Mesendoderm (in vitro differentiated cells): Measurements from ENCODE around the gene OR2AG1.
"Not testable (repeated sequence)": the region's sequence is repeated elsewhere in the genome, so short reads cannot be mapped to it uniquely, and the experiment has no call there.

Experiments used
- DNase-seq: peaks from one replicate; pipeline ENCODE4 v3.0.0; 2013
- H2AK5ac ChIP-seq: 2 replicates; pipeline ENCODE4 v1.6.1; 2013; ENCODE audit warnings: low read length, inconsistent platforms
- H2BK120ac ChIP-seq: 2 replicates; pipeline ENCODE4 v1.6.1; 2013; ENCODE audit warnings: low read depth, mild to moderate bottlenecking, low read length, moderate library complexity, mixed read lengths
- H2BK15ac ChIP-seq: replicated peaks from 2 replicates; pipeline ENCODE4 v1.6.1; 2013; ENCODE audit warnings: low read depth, mild to moderate bottlenecking, moderate library complexity
- H2BK5ac ChIP-seq: 2 replicates; pipeline ENCODE4 v1.6.1; 2013; ENCODE audit warnings: low read length, inconsistent platforms
- H3K18ac ChIP-seq: 2 replicates; pipeline ENCODE4 v1.6.1; 2013; ENCODE audit warnings: mild to moderate bottlenecking, low read length, mixed read lengths
- H3K23ac ChIP-seq: one replicate; pipeline ENCODE4 v1.6.1; 2013; ENCODE audit warnings: low read length
- H3K27ac ChIP-seq: 2 replicates; pipeline ENCODE4 v1.5.1; 2013; ENCODE audit warnings: low read depth, mild to moderate bottlenecking, inconsistent platforms, low read length, moderate library complexity
- H3K27me3 ChIP-seq: 2 replicates; pipeline ENCODE4 v1.6.1; 2013; ENCODE audit warnings: low read length, control low read depth, mild to moderate bottlenecking, inconsistent platforms; ENCODE audit not compliant: insufficient read depth, poor library complexity
- H3K36me3 ChIP-seq: 2 replicates; pipeline ENCODE4 v1.6.1; 2013; ENCODE audit warnings: low read length, inconsistent platforms; ENCODE audit not compliant: control insufficient read depth, insufficient read depth
- H3K4ac ChIP-seq: one replicate; pipeline ENCODE4 v1.6.1; 2013; ENCODE audit warnings: low read depth, mild to moderate bottlenecking, low read length, moderate library complexity
- H3K4me1 ChIP-seq: 2 replicates; pipeline ENCODE4 v1.6.1; 2013; ENCODE audit warnings: low read depth, low read length, inconsistent platforms; ENCODE audit not compliant: control insufficient read depth
- H3K4me2 ChIP-seq: 2 replicates; pipeline ENCODE4 v1.6.1; 2013; ENCODE audit warnings: low read length
- H3K4me3 ChIP-seq: 2 replicates; pipeline ENCODE4 v1.5.1; 2013; ENCODE audit warnings: mild to moderate bottlenecking, low read length
- H3K56ac ChIP-seq: one replicate; pipeline ENCODE4 v1.6.1; 2013; ENCODE audit warnings: low read length
- H3K79me1 ChIP-seq: 2 replicates; pipeline ENCODE4 v1.6.1; 2013; ENCODE audit warnings: low read length, inconsistent platforms
- H3K79me2 ChIP-seq: 2 replicates; pipeline ENCODE4 v1.6.1; 2013; ENCODE audit warnings: mild to moderate bottlenecking, low read length; ENCODE audit not compliant: control insufficient read depth, insufficient read depth
- H3K9ac ChIP-seq: 2 replicates; pipeline ENCODE4 v1.6.1; 2013; ENCODE audit warnings: low read length, inconsistent platforms
- H4K5ac ChIP-seq: one replicate; pipeline ENCODE4 v1.6.1; 2013; ENCODE audit warnings: low read length
- H4K8ac ChIP-seq: one replicate; pipeline ENCODE4 v1.6.1; 2013; ENCODE audit warnings: low read depth, mild to moderate bottlenecking, control low read depth, low read length, moderate library complexity
- WGBS: extraction: QIAGEN DNeasy Blood & Tissue Kit; methylation state at CpG from one replicate; pipeline ENCODE4 v1.1.7; 2013; ENCODE audit warnings: low lambda C conversion rate, missing lambda C conversion rate; ENCODE audit not compliant: insufficient coverage; ENCODE audit errors: extremely low coverage; 5-methylcytosine and 5-hydroxymethylcytosine counted together

The OR2AG1 gene

DNA sequence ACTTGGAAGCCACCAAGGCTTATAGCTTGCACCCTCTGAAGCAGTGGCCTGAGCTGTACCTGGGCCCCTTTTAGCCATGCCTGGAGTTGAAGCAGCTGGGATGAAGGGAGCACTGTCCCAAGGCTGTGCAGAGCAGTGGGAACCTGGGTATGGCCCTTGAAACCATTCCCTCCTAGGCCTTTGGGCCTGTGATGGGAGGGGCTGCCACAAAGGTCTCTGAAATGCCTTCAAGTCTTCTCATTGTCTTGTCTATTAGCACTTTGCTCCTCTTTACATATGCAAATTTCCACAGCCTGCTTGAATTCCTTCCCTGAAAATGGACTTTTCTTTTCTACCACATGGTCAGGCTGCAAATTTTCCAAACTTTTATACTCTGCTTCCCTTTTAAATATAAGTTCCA, 18.3 kb downstream of the OR2AG1 start:
- DNase-seq, H2BK15ac ChIP-seq, H2BK5ac ChIP-seq: not testable (repeated sequence)

DNA sequence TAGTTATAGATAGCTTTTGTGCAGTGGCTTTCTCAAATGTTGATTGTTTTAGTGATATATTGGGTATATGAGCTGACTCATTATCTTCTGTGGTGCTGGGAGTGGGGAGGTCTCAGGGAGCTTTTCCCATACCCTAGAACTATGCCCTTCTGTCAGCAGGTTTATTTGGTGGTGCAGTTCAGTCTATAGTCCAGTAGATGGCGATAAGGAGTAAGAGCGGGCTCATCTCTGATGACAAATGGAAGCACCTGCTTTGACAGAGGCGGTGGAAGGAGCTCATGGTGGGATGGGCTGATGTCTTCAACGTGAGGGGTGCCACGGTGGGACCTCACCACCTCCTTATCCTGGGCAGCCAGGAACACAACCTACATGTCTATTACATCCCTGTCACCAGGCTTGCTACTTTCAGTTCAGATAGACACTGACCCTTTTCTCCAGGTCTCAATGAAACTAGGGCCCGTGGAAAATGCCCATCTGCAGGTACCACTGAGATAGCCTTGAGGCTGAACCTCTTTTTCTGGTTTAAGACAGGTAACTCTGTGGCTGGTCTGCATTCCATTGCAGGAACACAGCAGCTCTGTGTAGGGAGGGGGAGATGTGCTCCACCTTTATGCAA, 29.7 kb downstream of the OR2AG1 start:
- no CpG with 5 or more reads among the region's 6 CpGs for WGBS
- Histone ChIP-seq H3K56ac (no peak overlapping the region), H2BK5ac (no peak overlapping the region)

More for the DNA sequence above, 18.3 kb downstream of the OR2AG1 start:
- not testable (repeated sequence) for H3K79me1 ChIP-seq, H3K79me2 ChIP-seq, H4K5ac ChIP-seq, H2BK120ac ChIP-seq, H3K4me2 ChIP-seq, H3K4me3 ChIP-seq, H3K27ac ChIP-seq, H3K56ac ChIP-seq, H3K9ac ChIP-seq, H2AK5ac ChIP-seq, H3K27me3 ChIP-seq, H3K23ac ChIP-seq, H3K36me3 ChIP-seq, H3K18ac ChIP-seq, H3K4me1 ChIP-seq, H3K4ac ChIP-seq, H4K8ac ChIP-seq

DNA sequence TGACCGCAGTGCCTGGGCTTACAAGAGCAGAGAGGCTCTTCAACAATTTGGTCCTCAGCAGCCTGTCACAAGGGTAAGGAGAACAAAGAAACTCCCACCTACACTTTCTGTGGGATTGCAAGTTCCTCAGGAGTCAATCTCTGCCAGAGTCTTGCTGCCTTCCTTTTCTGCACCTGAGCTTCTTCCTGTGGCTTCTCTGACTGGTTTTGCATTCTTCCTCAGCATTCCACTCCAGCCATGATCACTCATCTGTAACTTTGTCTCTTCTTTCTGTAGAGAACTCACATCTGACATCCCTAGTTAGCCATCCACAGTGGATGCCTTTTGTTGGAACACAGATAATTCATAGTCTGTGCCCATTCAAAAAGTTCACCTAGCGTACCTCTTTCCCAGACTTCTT, 30.8 kb downstream of the OR2AG1 start:
- Histone ChIP-seq H3K4ac (no peak overlapping the region), H3K4me2 (no peak overlapping the region), H4K8ac (no peak overlapping the region), H2AK5ac (no peak overlapping the region), H3K27me3 (no peaks in the 10 kb centered on the region), H3K18ac (no peak overlapping the region), H3K4me1 (no peaks in the 10 kb centered on the region), H3K56ac (no peak overlapping the region), H3K23ac (no peak overlapping the region), H3K79me1 (no peaks in the 10 kb centered on the region), H4K5ac (no peak overlapping the region), H2BK5ac (no peak overlapping the region), H3K4me3 (no peak overlapping the region), H3K79me2 (no peaks in the 10 kb centered on the region), H3K9ac (no peak overlapping the region), H2BK120ac (no peak overlapping the region), H3K36me3 (no peaks in the 10 kb centered on the region), H2BK15ac (no peak overlapping the region), H3K27ac (no peak overlapping the region)
- no peak for DNase-seq
- no CpG with 5 or more reads among the region's 2 CpGs for WGBS

More for the DNA sequence above, 29.7 kb downstream of the OR2AG1 start:
- Histone ChIP-seq H3K27ac (no peak overlapping the region), H3K79me1 (no peaks in the 10 kb centered on the region), H3K79me2 (no peaks in the 10 kb centered on the region), H3K4me1 (no peaks in the 10 kb centered on the region), H3K4me3 (no peak overlapping the region), H3K23ac (no peak overlapping the region), H3K4ac (no peak overlapping the region), H2AK5ac (no peak overlapping the region), H3K4me2 (no peak overlapping the region), H2BK15ac (no peak overlapping the region), H2BK120ac (no peak overlapping the region), H4K8ac (no peak overlapping the region), H3K9ac (no peak overlapping the region), H3K27me3 (no peaks in the 10 kb centered on the region), H3K36me3 (no peaks in the 10 kb centered on the region), H4K5ac (no peak overlapping the region), H3K18ac (no peak overlapping the region)
- DNase-seq, result peak; percentile 76

DNA sequence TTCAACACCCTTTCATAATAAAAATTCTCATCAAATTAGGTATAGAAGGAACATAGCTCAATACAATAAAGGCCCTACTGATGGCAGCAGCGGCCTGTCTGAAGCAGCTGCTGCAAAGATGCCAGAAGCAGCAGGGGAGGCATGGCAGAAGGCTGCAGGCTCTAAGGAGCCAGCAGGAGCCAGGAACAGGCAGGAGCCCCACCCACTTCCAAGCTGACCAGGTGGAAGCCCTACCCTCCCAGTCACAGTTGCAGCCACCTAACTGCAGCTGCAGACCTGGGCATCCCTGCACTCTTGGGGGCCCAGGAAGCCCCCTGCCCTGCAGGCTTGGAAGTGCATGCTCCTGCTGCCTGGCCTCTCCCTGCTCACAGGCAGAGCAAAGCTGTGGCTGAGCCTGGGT, 34.9 kb downstream of the OR2AG1 start:
- H3K56ac ChIP-seq, result no peak overlapping the region
- H3K27ac ChIP-seq, result no peak overlapping the region
- peak; percentile 82 for DNase-seq
- H3K4me2 ChIP-seq, result no peak overlapping the region
- H3K4me1 ChIP-seq, result no peaks in the 10 kb centered on the region
- H2BK5ac ChIP-seq, result no peak overlapping the region
- no peak overlapping the region for H4K5ac ChIP-seq
- H3K23ac ChIP-seq, result no peak overlapping the region
- H2BK120ac ChIP-seq, result no peak overlapping the region
- H3K79me2 ChIP-seq, result no peaks in the 10 kb centered on the region
- H3K9ac ChIP-seq, result no peak overlapping the region
- H3K4me3 ChIP-seq, result no peak overlapping the region
- no peak overlapping the region for H2BK15ac ChIP-seq
- H3K79me1 ChIP-seq, result no peaks in the 10 kb centered on the region
- H2AK5ac ChIP-seq, result no peak overlapping the region
- WGBS, result no CpG with 5 or more reads among the region's 1 CpG
- H4K8ac ChIP-seq, result no peak overlapping the region
- H3K36me3 ChIP-seq, result no peaks in the 10 kb centered on the region
- no peak overlapping the region for H3K18ac ChIP-seq
- H3K4ac ChIP-seq, result no peak overlapping the region
- no peaks in the 10 kb centered on the region for H3K27me3 ChIP-seq

- no peak overlapping the region for H3K4me2 ChIP-seq
- H3K4ac ChIP-seq, result no peak overlapping the region
- no peaks in the 10 kb centered on the region for H3K27me3 ChIP-seq
- H3K4me1 ChIP-seq, result no peaks in the 10 kb centered on the region
- H3K27ac ChIP-seq, result no peak overlapping the region
- H2BK120ac ChIP-seq, result no peak overlapping the region
- H4K8ac ChIP-seq, result no peak overlapping the region
- no peak overlapping the region for H4K5ac ChIP-seq
- H3K4me3 ChIP-seq, result no peak overlapping the region
- DNase-seq, result no peak
- no peaks in the 10 kb centered on the region for H3K79me1 ChIP-seq
- H2BK15ac ChIP-seq, result no peak overlapping the region
- H3K79me2 ChIP-seq, result no peaks in the 10 kb centered on the region
- no peaks in the 10 kb centered on the region for H3K36me3 ChIP-seq
- no peak overlapping the region for H3K18ac ChIP-seq
- no peak overlapping the region for H2AK5ac ChIP-seq
- no peak overlapping the region for H3K56ac ChIP-seq
- no peak overlapping the region for H3K23ac ChIP-seq
- H2BK5ac ChIP-seq, result no peak overlapping the region
- H3K9ac ChIP-seq, result no peak overlapping the region
- WGBS, result no CpG with 5 or more reads among the region's 5 CpGs
Observed at GRCh38 chr11:6818967-6819366, 36.1 kb downstream of the OR2AG1 start.

DNA sequence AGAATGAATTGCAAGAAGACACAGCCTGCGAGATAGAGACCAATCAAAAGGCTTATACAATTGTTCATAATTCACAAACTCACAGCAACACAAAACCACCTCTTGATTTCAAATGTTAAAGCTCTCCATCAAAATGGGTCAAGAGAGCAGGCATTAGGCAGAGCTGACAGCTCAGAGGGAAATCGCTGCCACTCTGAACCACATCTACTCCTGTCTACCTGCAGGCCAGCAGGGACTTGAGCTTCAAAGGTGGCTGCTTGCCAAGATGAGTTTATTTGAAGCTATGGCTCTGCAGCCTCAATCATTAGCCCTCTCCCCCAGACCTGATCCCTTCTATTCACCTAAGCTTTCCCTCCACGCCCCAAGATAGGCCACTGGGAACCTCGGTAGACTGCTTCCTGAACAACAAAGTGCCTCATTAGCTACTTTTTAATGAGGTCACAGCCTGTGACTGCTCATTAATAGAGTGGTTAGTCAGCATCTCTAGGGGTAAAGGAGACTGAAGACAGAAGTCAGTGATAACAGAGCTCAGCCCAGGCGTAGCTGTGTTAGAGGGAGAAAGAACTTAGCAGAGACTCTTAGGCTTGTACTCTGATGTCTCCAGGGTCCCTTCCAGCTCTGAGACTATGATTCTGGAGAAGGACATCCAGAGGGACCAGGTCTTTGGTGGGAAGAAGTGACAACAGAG, 41.5 kb downstream of the OR2AG1 start:
- no peak overlapping the region for H2BK5ac ChIP-seq
- H3K27me3 ChIP-seq, result no peaks in the 10 kb centered on the region
- H3K27ac ChIP-seq, result no peak overlapping the region
- H3K23ac ChIP-seq, result no peak overlapping the region
- H3K4me1 ChIP-seq, result no peaks in the 10 kb centered on the region
- no peak overlapping the region for H3K9ac ChIP-seq
- WGBS, result no CpG with 5 or more reads among the region's 5 CpGs
- H3K18ac ChIP-seq, result no peak overlapping the region
- DNase-seq, result no peak
- no peak overlapping the region for H2AK5ac ChIP-seq
- no peak overlapping the region for H3K4me3 ChIP-seq
- H3K79me2 ChIP-seq, result no peaks in the 10 kb centered on the region
- no peaks in the 10 kb centered on the region for H3K79me1 ChIP-seq
- H4K8ac ChIP-seq, result no peak overlapping the region
- no peak overlapping the region for H3K4me2 ChIP-seq
- no peak overlapping the region for H4K5ac ChIP-seq
- no peak overlapping the region for H2BK120ac ChIP-seq
- no peak overlapping the region for H3K56ac ChIP-seq
- H3K4ac ChIP-seq, result no peak overlapping the region
- H2BK15ac ChIP-seq, result no peak overlapping the region
- no peaks in the 10 kb centered on the region for H3K36me3 ChIP-seq
